HG03354 (cell line): ENCODE data around the gene BRAF.
"Not testable (repeated sequence)": the region's sequence is repeated elsewhere in the genome, so short reads cannot be mapped to it uniquely, and the experiment has no call there.

Experiments used
- ATAC-seq: cut with Tn5 transposase; IDR thresholded peaks from one replicate; pipeline ENCODE4 v1.9.1; 2021; ENCODE audit warnings: mild to moderate bottlenecking; ENCODE audit not compliant: unreplicated experiment, poor library complexity, severe bottlenecking

The BRAF gene

GRCh38 chr7:140691376-140692045 is 233.2 kb downstream of the BRAF start:
- ATAC-seq = no peak

GRCh38 chr7:140689199-140690152 is 235.3 kb downstream of the BRAF start:
- ATAC-seq = no peak

- no peak for ATAC-seq
Observed at GRCh38 chr7:140688341-140688740, 236.4 kb downstream of the BRAF start.

GRCh38 chr7:140686921-140687320 is 237.8 kb downstream of the BRAF start:
- ATAC-seq = no peak

- ATAC-seq = no peak
Observed at GRCh38 chr7:140685407-140686087, 239.2 kb downstream of the BRAF start.

GRCh38 chr7:140684066-140684950 is 240.4 kb downstream of the BRAF start:
- ATAC-seq = no peak

- ATAC-seq = no peak
Observed at GRCh38 chr7:140683657-140684056, 241.1 kb downstream of the BRAF start.

- ATAC-seq = no peak
Observed at GRCh38 chr7:140681766-140682165, 243.0 kb downstream of the BRAF start.

GRCh38 chr7:140680886-140681285 is 243.8 kb downstream of the BRAF start:
- ATAC-seq = no peak

GRCh38 chr7:140679186-140679585 is 245.5 kb downstream of the BRAF start:
- ATAC-seq = no peak

- ATAC-seq = no peak
Observed at GRCh38 chr7:140678816-140679130, 246.0 kb downstream of the BRAF start.

- no peak for ATAC-seq
Observed at GRCh38 chr7:140678081-140678815, 246.5 kb downstream of the BRAF start.

- no peak for ATAC-seq
Observed at GRCh38 chr7:140677496-140677895, 247.2 kb downstream of the BRAF start.

- not testable (repeated sequence) for ATAC-seq
Observed at GRCh38 chr7:140676956-140677355, 247.8 kb downstream of the BRAF start.

- ATAC-seq = peak; percentile 55
Observed at GRCh38 chr7:140676306-140676705, 248.4 kb downstream of the BRAF start.

- no peak for ATAC-seq
Observed at GRCh38 chr7:140675726-140676125, 249.0 kb downstream of the BRAF start.

- ATAC-seq = no peak
Observed at GRCh38 chr7:140674899-140675701, 249.6 kb downstream of the BRAF start.

- ATAC-seq = peak; percentile 40
Observed at GRCh38 chr7:140674356-140674800, 250.4 kb downstream of the BRAF start.
